Kidney (tissue), 14 donors: Measurements from ENCODE around the gene POT1. TPM values are rescaled to one million over a fixed set of nuclear protein-coding genes. Genes with fewer than 3 reads are reported as not detected.

Experiments used
- DNase-seq, 5 donors: peaks; one replicate each; pipeline ENCODE4 v3.0.0-alpha.2; 2013 to 2020
- FAIRE-seq: peaks from 2 replicates; lab custom pipeline; 2012; peaks lifted over from hg19 to GRCh38; lab: Jason Lieb, UNC
- H3K27ac ChIP-seq, 2 donors: one replicate each; pipeline ENCODE4 v1.7.0; 2013; ENCODE audit warnings: low read depth in 2 of 2, low read length in 2 of 2, inconsistent platforms in 1 of 2
- H3K27me3 ChIP-seq: one replicate; pipeline ENCODE4 v1.7.1; 2013; ENCODE audit warnings: low read length, inconsistent platforms; ENCODE audit not compliant: control insufficient read depth, insufficient read depth
- H3K36me3 ChIP-seq, 3 donors: one replicate each; pipeline versions ENCODE4 v1.7.0 to v1.7.1; 2013; ENCODE audit warnings: low read length in 3 of 3, control low read depth in 1 of 3, inconsistent platforms in 1 of 3; ENCODE audit not compliant: insufficient read depth in 3 of 3, control insufficient read depth in 2 of 3
- H3K4me1 ChIP-seq, 3 donors: one replicate each; pipeline versions ENCODE4 v1.7.0 to v1.7.1; 2013; ENCODE audit warnings: low read length in 3 of 3, inconsistent platforms in 1 of 3, low read depth in 1 of 3; ENCODE audit not compliant: control insufficient read depth in 2 of 3, insufficient read depth in 2 of 3
- H3K4me3 ChIP-seq, 3 donors: one replicate each; pipeline versions ENCODE4 v1.7.0 to v1.8.1; 2013; ENCODE audit warnings: low read length in 3 of 3, control low read depth in 1 of 3, inconsistent platforms in 1 of 3
- H3K9ac ChIP-seq, 3 donors: one replicate each; pipeline versions ENCODE4 v1.7.0 to v1.7.1; 2013; ENCODE audit warnings: low read length in 3 of 3, control low read depth in 1 of 3, inconsistent platforms in 1 of 3
- H3K9me3 ChIP-seq, 3 donors: one replicate each; pipeline versions ENCODE4 v1.7.0 to v1.7.1; 2013; ENCODE audit warnings: low read length in 3 of 3, control low read depth in 1 of 3, inconsistent platforms in 1 of 3; ENCODE audit not compliant: control insufficient read depth in 2 of 3, insufficient read depth in 1 of 3
- intact Hi-C: fragments of 100-400 bp; cut with DNase I; formaldehyde crosslinking; loops from one replicate; pipeline ENCODE4 v1.11.1; 2022
- polyA plus RNA-seq: library from polyadenylated mRNA; stranded (reverse); fragments of 350-450 nt; fragmentation: Illumina TruSeq; extraction: RNeasy Lipid Tissue Mini Kit (QIAGEN cat#74804); gene quantifications from one replicate; pipeline ENCODE4 v1.2.3, GENCODE V29; 2014; ENCODE audit warnings: low read depth, low replicate concordance; ENCODE audit not compliant: insufficient read depth
- total RNA-seq: library from RNA; stranded (reverse); fragmentation: NEBNext Ultra II Directional; extraction: Animal tissue kit (Norgen Biotek cat#: 25700); gene quantifications from one replicate; pipeline ENCODE4 v1.2.1, GENCODE V29; 2021
- TF ChIP-seq, protein P1 (sequence below): IDR thresholded peaks from 3 replicates; pipeline ENCODE4 v1.5.1; 2012; ENCODE audit warnings: mild to moderate bottlenecking, moderate library complexity, borderline replicate concordance; ENCODE audit not compliant: insufficient read depth; ENCODE audit errors: extremely low read depth
- donor health status: control.
- donor health status: control.
- donor health status: control.
- donor health status: control.
- donor health status: control.
- donor health status: DM: yes; HTN: yes; CAD: no.
- donor health status: Normal renal cell carcinoma (clear cell type).

POT1 gene
- total and polyA plus RNA-seq, 2 donors from 2014 or later, result 16.5 to 23.2 TPM

DNA sequence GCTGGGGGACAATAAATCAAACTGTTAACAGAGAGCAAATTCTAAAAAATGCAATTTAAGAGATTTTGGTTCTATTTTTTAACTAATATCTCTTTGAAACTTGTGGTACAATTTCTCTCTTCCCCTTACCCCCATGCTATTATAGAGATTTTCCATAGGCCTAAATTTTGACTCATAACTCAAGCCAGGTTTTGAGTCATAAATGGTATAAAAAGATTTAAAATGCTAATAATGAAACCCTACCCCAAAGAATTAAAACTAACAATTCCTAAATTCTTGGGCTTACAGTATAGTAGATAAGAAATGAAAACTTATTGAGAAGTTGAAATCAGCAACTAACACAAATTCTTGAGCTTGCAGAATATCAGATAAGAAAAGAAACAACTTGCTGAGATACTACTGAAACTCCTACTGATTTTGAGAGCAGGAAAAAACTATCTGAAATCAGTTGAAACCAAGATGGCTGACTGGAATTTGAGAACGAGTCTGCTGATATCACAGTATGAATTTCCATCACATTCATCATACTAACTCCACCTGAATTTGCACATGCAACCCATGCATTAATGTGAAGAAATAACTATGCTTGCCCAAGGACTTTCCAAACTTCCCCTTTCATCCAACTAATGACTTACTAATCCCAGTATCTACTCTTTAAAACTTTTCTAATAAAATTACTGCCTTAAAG lies 36.3 kb downstream of the POT1 start:
- TF ChIP-seq, protein P1, sequence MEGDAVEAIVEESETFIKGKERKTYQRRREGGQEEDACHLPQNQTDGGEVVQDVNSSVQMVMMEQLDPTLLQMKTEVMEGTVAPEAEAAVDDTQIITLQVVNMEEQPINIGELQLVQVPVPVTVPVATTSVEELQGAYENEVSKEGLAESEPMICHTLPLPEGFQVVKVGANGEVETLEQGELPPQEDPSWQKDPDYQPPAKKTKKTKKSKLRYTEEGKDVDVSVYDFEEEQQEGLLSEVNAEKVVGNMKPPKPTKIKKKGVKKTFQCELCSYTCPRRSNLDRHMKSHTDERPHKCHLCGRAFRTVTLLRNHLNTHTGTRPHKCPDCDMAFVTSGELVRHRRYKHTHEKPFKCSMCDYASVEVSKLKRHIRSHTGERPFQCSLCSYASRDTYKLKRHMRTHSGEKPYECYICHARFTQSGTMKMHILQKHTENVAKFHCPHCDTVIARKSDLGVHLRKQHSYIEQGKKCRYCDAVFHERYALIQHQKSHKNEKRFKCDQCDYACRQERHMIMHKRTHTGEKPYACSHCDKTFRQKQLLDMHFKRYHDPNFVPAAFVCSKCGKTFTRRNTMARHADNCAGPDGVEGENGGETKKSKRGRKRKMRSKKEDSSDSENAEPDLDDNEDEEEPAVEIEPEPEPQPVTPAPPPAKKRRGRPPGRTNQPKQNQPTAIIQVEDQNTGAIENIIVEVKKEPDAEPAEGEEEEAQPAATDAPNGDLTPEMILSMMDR, result no peak
- intact Hi-C loops, result no loop called here
- H3K9me3 ChIP-seq, result no peaks in the 10 kb centered on the region
- H3K36me3 ChIP-seq, result peaks cover 0 to 2% (median 2%) of the 10 kb centered on the region in 3 donors
- no peak for FAIRE-seq
- H3K9ac ChIP-seq, result no peak overlapping the region
- no peaks in the 10 kb centered on the region for H3K4me1 ChIP-seq
- H3K27ac ChIP-seq, result no peak overlapping the region
- H3K27me3 ChIP-seq, result no peaks in the 10 kb centered on the region
- no peak overlapping the region for H3K4me3 ChIP-seq
- DNase-seq, result no peak

DNA sequence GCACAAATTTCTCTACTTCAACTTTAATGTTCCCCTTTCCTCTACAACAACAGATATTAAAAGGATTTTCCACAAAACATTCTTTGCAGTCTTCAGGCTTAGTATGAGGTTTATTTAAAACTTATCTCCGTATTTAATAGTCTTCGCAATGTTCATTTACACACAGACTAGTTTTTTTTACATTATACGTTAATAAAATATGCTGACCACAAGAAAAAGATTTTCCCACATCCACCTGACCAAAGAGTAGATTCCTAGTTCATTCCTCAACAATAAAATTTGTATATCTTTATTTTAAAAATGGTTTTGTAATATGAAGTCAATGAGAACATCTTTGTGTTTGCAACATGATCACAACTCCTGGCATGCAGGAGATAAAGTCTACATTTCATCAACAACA lies 42.4 kb downstream of the POT1 start:
- intact Hi-C loops, result no loop called here
- FAIRE-seq, result no peak
- H3K4me1 ChIP-seq, result no peaks in the 10 kb centered on the region
- no peak overlapping the region for H3K4me3 ChIP-seq
- H3K27ac ChIP-seq, result no peak overlapping the region
- no peak overlapping the region for H3K9ac ChIP-seq
- DNase-seq, result no peak
- H3K36me3 ChIP-seq, result peaks cover 0 to 2% (median 2%) of the 10 kb centered on the region in 3 donors
- H3K27me3 ChIP-seq, result no peaks in the 10 kb centered on the region
- TF ChIP-seq, protein P1, result no peak
- no peaks in the 10 kb centered on the region for H3K9me3 ChIP-seq

DNA sequence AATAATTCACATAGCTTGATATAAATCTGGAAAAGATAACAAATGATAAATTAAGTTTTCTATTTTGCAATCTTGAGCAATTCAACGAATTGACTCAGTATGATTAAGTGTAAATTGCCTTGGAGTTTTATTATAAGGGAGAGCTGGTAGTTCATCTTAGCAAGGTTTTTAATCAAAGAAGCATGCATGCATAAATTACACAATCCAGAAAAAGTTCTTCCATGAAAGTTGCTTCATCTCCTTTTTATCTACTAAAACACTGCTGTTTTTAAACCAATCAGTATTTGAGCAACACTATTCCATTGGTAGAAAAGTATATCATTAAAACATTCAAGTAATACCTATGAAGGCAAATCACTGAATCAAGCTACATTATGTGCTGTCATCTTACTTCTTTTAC lies 47.6 kb downstream of the POT1 start:
- Histone ChIP-seq H3K27ac (no peak overlapping the region), H3K4me1 (no peaks in the 10 kb centered on the region), H3K36me3 (no peaks in the 10 kb centered on the region), H3K27me3 (no peaks in the 10 kb centered on the region), H3K9ac (no peak overlapping the region), H3K9me3 (no peaks in the 10 kb centered on the region), H3K4me3 (no peak overlapping the region)
- no peak for DNase-seq
- intact Hi-C loops, result no loop called here
- no peak for FAIRE-seq
- TF ChIP-seq, protein P1, result no peak
